HepG2 (cell line): ENCODE data around the gene MEIS1. TPM values are rescaled to one million over a fixed set of nuclear protein-coding genes. Genes with fewer than 3 reads are reported as not detected.

Source experiments
- ATAC-seq: fragments of 200-7000 bp; cut with Tn5 transposase; 3 replicates; pipeline ENCODE4 v1.9.1; 2020; ENCODE audit warnings: mild to moderate bottlenecking, moderate library complexity
- BruUV-seq: library from RNA; stranded (reverse); fragments of 400-500 nt; replicated peaks from 2 replicates; lab custom pipeline; 2021; lab: Mats Ljungman, UMichigan
- CTCF ChIA-PET: fragments of 300-600 bp; formaldehyde crosslinking; extraction: SDS; loops from one replicate; lab custom pipeline; 2021; ENCODE audit warnings: low total read pairs, inconsistent platforms, low intra/inter-chr PET ratio; lab: Yijun Ruan, JAX
- POLR2A ChIA-PET: fragments of 350-600 bp; sonication (Branson Sonifier 250); formaldehyde crosslinking; loops from one replicate; lab custom pipeline; 2020; ENCODE audit warnings: antibody characterized with exemption, inconsistent platforms; lab: Yijun Ruan, JAX
- DNase-seq: peaks from one replicate; pipeline ENCODE4 v3.0.0-alpha.2; 2015; ENCODE audit warnings: low spot score
- FAIRE-seq: peaks from 3 replicates; lab custom pipeline; 2011; peaks lifted over from hg19 to GRCh38; lab: Jason Lieb, UNC
- H2AFZ ChIP-seq: one replicate; pipeline ENCODE4 v1.6.1; 2011; ENCODE audit warnings: low read length, inconsistent platforms
- H3K27ac ChIP-seq: fragments of 300-600 bp; 3 replicates; pipeline ENCODE4 v1.8.0; 2011; ENCODE audit warnings: mixed run types, mild to moderate bottlenecking, mixed read lengths, low read length, inconsistent platforms; ENCODE audit not compliant: insufficient read depth; ENCODE audit errors: extremely low read length
- H3K27me3 ChIP-seq, 2 experiments: fragments of 200-600 bp in 1 of 2; 2 replicates in 1 of 2; 3 replicates in 1 of 2; pipeline versions ENCODE4 v1.6.0 to v1.8.0; 2011; ENCODE audit warnings: low read length in 2 of 2, mild to moderate bottlenecking in 2 of 2, moderate library complexity in 2 of 2, inconsistent platforms in 1 of 2; ENCODE audit not compliant: insufficient read depth in 2 of 2, control insufficient read depth in 1 of 2
- H3K36me3 ChIP-seq, 2 experiments: fragments of 200-600 bp in 1 of 2; replicated peaks in 1 of 2; 2 replicates in 1 of 2; 3 replicates in 1 of 2; pipeline versions ENCODE4 v1.5.1 to v1.8.0; 2011; ENCODE audit warnings: low read length in 2 of 2, inconsistent platforms in 1 of 2; ENCODE audit not compliant: insufficient read depth in 2 of 2, control insufficient read depth in 1 of 2
- H3K4me1 ChIP-seq: 2 replicates; pipeline ENCODE4 v1.5.1; 2012; ENCODE audit warnings: low read length, inconsistent platforms; ENCODE audit not compliant: insufficient read depth
- H3K4me2 ChIP-seq: 2 replicates; pipeline ENCODE4 v1.6.0; 2011; ENCODE audit warnings: low read depth, low read length, inconsistent platforms
- H3K4me3 ChIP-seq, 3 experiments: fragments of 200-600 bp in 1 of 3; sonication (generic), shearing (Covaris generic) in 1 of 3; replicated peaks in 1 of 3; 2 replicates each; pipeline ENCODE4 v1.5.1; 2011 to 2016; ENCODE audit warnings: low read length in 3 of 3, inconsistent platforms in 2 of 3, low read depth in 2 of 3, mild to moderate bottlenecking in 2 of 3, control low read depth in 1 of 3, mixed read lengths in 1 of 3; ENCODE audit not compliant: insufficient read depth in 1 of 3
- H3K79me2 ChIP-seq: one replicate; pipeline ENCODE4 v1.6.1; 2011; ENCODE audit warnings: low read length, inconsistent platforms; ENCODE audit not compliant: insufficient read depth
- H3K9ac ChIP-seq: 2 replicates; pipeline ENCODE4 v1.6.0; 2011; ENCODE audit warnings: mild to moderate bottlenecking, low read depth, low read length, inconsistent platforms; ENCODE audit not compliant: insufficient read depth
- H3K9me3 ChIP-seq: 2 replicates; pipeline ENCODE4 v1.5.1; 2012; ENCODE audit warnings: mild to moderate bottlenecking, low read length
- H4K20me1 ChIP-seq: 2 replicates; pipeline ENCODE4 v1.6.0; 2011; ENCODE audit warnings: inconsistent platforms, mild to moderate bottlenecking, low read length, moderate library complexity; ENCODE audit not compliant: insufficient read depth
- ATF5 ChIP-seq: sonication (generic); formaldehyde crosslinking; IDR thresholded peaks from 2 replicates; pipeline ENCODE4 v1.4.0; 2020; ENCODE audit warnings: mild to moderate bottlenecking, low read depth, missing genetic modification reagents
- RFX1 ChIP-seq: fragments of 450-650 bp; IDR thresholded peaks from 2 replicates; pipeline ENCODE4 v1.6.1; 2017
- ZNF225 ChIP-seq: sonication (generic); formaldehyde crosslinking; IDR thresholded peaks from 2 replicates; pipeline ENCODE4 v1.4.0; 2020; ENCODE audit warnings: mild to moderate bottlenecking, missing genetic modification reagents
- ZNF333 ChIP-seq: sonication (generic); formaldehyde crosslinking; IDR thresholded peaks from 2 replicates; pipeline ENCODE4 v1.4.0; 2020; ENCODE audit warnings: mild to moderate bottlenecking, missing genetic modification reagents, borderline replicate concordance
- ZNF7 ChIP-seq: IDR thresholded peaks from 2 replicates; pipeline ENCODE4 v1.6.1; 2016; ENCODE audit warnings: missing biosample characterization, missing genetic modification reagents
- ZSCAN29 ChIP-seq: sonication (generic); formaldehyde crosslinking; conservative IDR thresholded peaks from 2 replicates; pipeline ENCODE4 v1.4.0; 2020; ENCODE audit warnings: mild to moderate bottlenecking, missing genetic modification reagents
- ZZZ3 ChIP-seq: sonication (generic); formaldehyde crosslinking; IDR thresholded peaks from 2 replicates; pipeline ENCODE4 v1.4.0; 2020; ENCODE audit warnings: missing genetic modification reagents, mild to moderate bottlenecking, borderline replicate concordance
- WGBS: methylation state at CpG from one replicate; pipeline ENCODE4 v1.1.6; 2017; ENCODE audit warnings: low lambda C conversion rate; 5-methylcytosine and 5-hydroxymethylcytosine counted together
- in situ Hi-C: cut with HindIII; loops from 2 replicates; pipeline ENCODE4 v1.10.0; 2017; ENCODE audit warnings: low pct_unique_long_range_greater_than_20kb; ENCODE audit not compliant: extremely low pct_ligation_motif_present
- intact Hi-C: fragments of 100-400 bp; cut with micrococcal nuclease; formaldehyde crosslinking; loops from one replicate; pipeline ENCODE4 v1.10.0; 2022; ENCODE audit not compliant: unreplicated experiment
- polyA plus RNA-seq, 8 experiments: library from polyadenylated mRNA; depleted of rRNA in 3 of 8; stranded (reverse) in 7 of 8; unstranded in 1 of 8; fragments of >200 nt; fragmentation: Illumina TruSeq in 4 of 8; extraction: Trizol in 4 of 8; gene quantifications; 2 replicates each; pipeline versions ENCODE4 v1.2.1 to v1.2.3, GENCODE V29; 2011 to 2016; ENCODE audit warnings: low read depth in 4 of 8, missing spikeins in 1 of 8, mixed read lengths in 1 of 8; ENCODE audit not compliant: insufficient read depth in 1 of 8
- total RNA-seq, 5 experiments: library from RNA; depleted of rRNA; stranded (reverse); fragments of >200 nt; fragmentation: Illumina TruSeq; extraction: Trizol; gene quantifications; 2 replicates each; pipeline ENCODE4 v1.2.3, GENCODE V29; 2016; ENCODE audit warnings: low read depth in 1 of 5

The MEIS1 gene
- total and polyA plus RNA-seq, 2 of the 13 experiments (the other 11 are each of a cell fraction or from before 2014, with no cell fraction given): 3.8 to 6.0 TPM

- intact Hi-C loops: no loop called here
- no peak overlapping the region for H3K27ac ChIP-seq
- H3K36me3 ChIP-seq: no peaks in the 10 kb centered on the region
- no peak overlapping the region for H3K4me2 ChIP-seq
- no peak overlapping the region for H3K9ac ChIP-seq
- no peak overlapping the region for H3K4me3 ChIP-seq
- BruUV-seq: no TSS peak
- no peaks in the 10 kb centered on the region for H3K79me2 ChIP-seq
- ATAC-seq (no peak), DNase-seq (no peak), FAIRE-seq (no peak)
- H3K27me3 ChIP-seq: no peaks in the 10 kb centered on the region
- in situ Hi-C loops: no loop called here
- CTCF ChIA-PET: no interaction called here
- POLR2A ChIA-PET: no interaction called here
- H3K4me1 ChIP-seq: peaks cover 6% of the 10 kb centered on the region; the same call in 1 of the 2 replicates
- TF ChIP-seq ZNF7 (CRISPR knock-in tag) (no peak), RFX1 (peak; percentile 55; the same call in 1 of the 2 replicates)
- no peaks in the 10 kb centered on the region for H4K20me1 ChIP-seq
- H2AFZ ChIP-seq: no peak overlapping the region
- no peaks in the 10 kb centered on the region for H3K9me3 ChIP-seq
- WGBS: 86% methylated on average over 4 of the region's 4 CpGs
Measured at GRCh38 chr2:66569321-66569851, 134.5 kb downstream of the MEIS1 start.

- Histone ChIP-seq H4K20me1 (no peaks in the 10 kb centered on the region), H3K27me3 (no peaks in the 10 kb centered on the region; a peak in 1 of 5 replicates), H3K9ac (no peak overlapping the region), H3K9me3 (no peaks in the 10 kb centered on the region), H2AFZ (no peak overlapping the region), H3K4me3 (no peak overlapping the region), H3K79me2 (no peaks in the 10 kb centered on the region), H3K4me1 (peaks cover 7% of the 10 kb centered on the region), H3K36me3 (no peaks in the 10 kb centered on the region), H3K4me2 (no peak overlapping the region), H3K27ac (no peak overlapping the region)
- no peak for ATAC-seq
- no peak for DNase-seq
- no peak for TF ChIP-seq ZSCAN29 (CRISPR knock-in tag)
- TF ChIP-seq ZNF225: no peak
- TF ChIP-seq ZNF333 (CRISPR knock-in tag): no peak
- TF ChIP-seq ZZZ3: no peak
- TF ChIP-seq ATF5 (CRISPR knock-in tag): no peak
- BruUV-seq: no TSS peak
- WGBS: 62% methylated on average over 2 of the region's 2 CpGs
- ChIA-PET POLR2A (interaction anchor here (1.4 kb wide), 1 partner anchor 136 kb away, joined by 3 read pairs; no protein-coding TSS in a partner anchor), CTCF (no interaction called here)
- intact Hi-C loops (no loop called here), in situ Hi-C loops (loop anchor here (10.0 kb wide), 1 partner anchor 555 kb away; no protein-coding TSS in a partner anchor)
- FAIRE-seq: no peak
Measured at GRCh38 chr2:66569974-66570373, 135.0 kb downstream of the MEIS1 start.
